GM23338 (cell line): Measurements from ENCODE around the gene LRMDA. TPM values are rescaled to one million over a fixed set of nuclear protein-coding genes. Genes with fewer than 3 reads are reported as not detected.

ENCODE experiments used
- ATAC-seq: fragments of 200-7000 bp; cut with Tn5 transposase; 3 replicates; pipeline ENCODE4 v1.9.1; 2020
- DNase-seq: peaks from one replicate; pipeline ENCODE4 v3.0.0-alpha.2; 2015; ENCODE audit warnings: low spot score
- H2AFZ ChIP-seq: fragments of 200-600 bp; sonication (generic); 2 replicates; pipeline ENCODE4 v1.8.0; 2016; ENCODE audit warnings: antibody characterized with exemption, mild to moderate bottlenecking, moderate library complexity
- H3F3A ChIP-seq: fragments of 200-600 bp; sonication (generic); replicated peaks from 2 replicates; pipeline ENCODE4 v1.8.0; 2017; ENCODE audit warnings: antibody characterized with exemption, mixed run types, low read depth
- H3K27ac ChIP-seq: fragments of 200-600 bp; sonication (generic); 2 replicates; pipeline ENCODE4 v1.6.1; 2016; ENCODE audit warnings: low read depth
- H3K27me3 ChIP-seq: fragments of 200-600 bp; sonication (generic); 2 replicates; pipeline ENCODE4 v1.8.0; 2016; ENCODE audit warnings: mild to moderate bottlenecking, mixed run types, moderate library complexity; ENCODE audit not compliant: insufficient read depth
- H3K36me3 ChIP-seq: fragments of 200-600 bp; sonication (generic); 2 replicates; pipeline ENCODE4 v1.8.0; 2016; ENCODE audit warnings: mild to moderate bottlenecking; ENCODE audit not compliant: insufficient read depth
- H3K4me1 ChIP-seq: fragments of 200-600 bp; sonication (generic); 2 replicates; pipeline ENCODE4 v1.8.0; 2016; ENCODE audit warnings: mild to moderate bottlenecking, moderate library complexity; ENCODE audit not compliant: insufficient read depth
- H3K4me2 ChIP-seq: fragments of 200-600 bp; sonication (generic); 2 replicates; pipeline ENCODE4 v1.7.1; 2017; ENCODE audit warnings: mixed run types
- H3K4me3 ChIP-seq: fragments of 200-600 bp; sonication (generic); 2 replicates; pipeline ENCODE4 v1.6.1; 2016; ENCODE audit warnings: mixed run types
- H3K79me2 ChIP-seq: fragments of 200-600 bp; sonication (generic); replicated peaks from 2 replicates; pipeline ENCODE4 v1.8.0; 2017; ENCODE audit warnings: mild to moderate bottlenecking; ENCODE audit not compliant: insufficient read depth
- H3K9me2 ChIP-seq: fragments of 200-600 bp; sonication (generic); 2 replicates; pipeline ENCODE4 v1.8.0; 2017; ENCODE audit not compliant: insufficient read depth
- H4K20me1 ChIP-seq: fragments of 200-600 bp; sonication (generic); replicated peaks from 2 replicates; pipeline ENCODE4 v1.8.0; 2017; ENCODE audit warnings: mild to moderate bottlenecking; ENCODE audit not compliant: insufficient read depth
- H3K27ac Mint-ChIP-seq: 2 replicates; pipeline ENCODE4 v1.8.0; 2020; ENCODE audit warnings: inconsistent platforms, mild to moderate bottlenecking, moderate library complexity, mixed read lengths
- H3K27me3 Mint-ChIP-seq: 3 replicates; pipeline ENCODE4 v1.8.0; 2022; ENCODE audit warnings: low read depth, mild to moderate bottlenecking, moderate library complexity, mixed read lengths, inconsistent platforms; ENCODE audit not compliant: insufficient read depth, poor library complexity
- H3K36me3 Mint-ChIP-seq: 3 replicates; pipeline ENCODE4 v1.8.0; 2021; ENCODE audit warnings: low read depth, mild to moderate bottlenecking, inconsistent platforms, moderate library complexity, mixed read lengths
- H3K4me1 Mint-ChIP-seq: 3 replicates; pipeline ENCODE4 v1.8.0; 2020; ENCODE audit warnings: mild to moderate bottlenecking, inconsistent platforms, mixed read lengths
- H3K4me3 Mint-ChIP-seq: 3 replicates; pipeline ENCODE4 v1.8.0; 2021; ENCODE audit warnings: moderate library complexity, mild to moderate bottlenecking, inconsistent platforms, mixed read lengths
- H3K9me3 Mint-ChIP-seq: 3 replicates; pipeline ENCODE4 v1.8.0; 2020; ENCODE audit warnings: moderate library complexity, mild to moderate bottlenecking, inconsistent platforms, mixed read lengths
- CREB1 ChIP-seq: fragments of 250-450 bp; sonication (Bioruptor Pico); IDR thresholded peaks from 2 replicates; pipeline ENCODE4 v1.5.0; 2020; ENCODE audit warnings: low read depth, mild to moderate bottlenecking, moderate library complexity
- EZH2 ChIP-seq: fragments of 200-600 bp; sonication (generic); IDR thresholded peaks from one replicate; pipeline ENCODE4 v1.8.0; 2017; ENCODE audit warnings: antibody characterized with exemption, mild to moderate bottlenecking, low read depth; ENCODE audit not compliant: unreplicated experiment
- EZH2phosphoT487 ChIP-seq: fragments of 200-600 bp; sonication (generic); IDR thresholded peaks from one replicate; pipeline ENCODE4 v1.8.1; 2018; ENCODE audit warnings: antibody characterized with exemption; ENCODE audit not compliant: unreplicated experiment
- JUNB ChIP-seq: IDR thresholded peaks from one replicate; pipeline ENCODE4 v1.6.1; 2016; ENCODE audit warnings: antibody characterized with exemption; ENCODE audit not compliant: unreplicated experiment
- NANOG ChIP-seq: IDR thresholded peaks from 2 replicates; pipeline ENCODE4 v1.6.1; 2016; ENCODE audit warnings: antibody characterized with exemption, borderline replicate concordance
- POLR2AphosphoS5 ChIP-seq: IDR thresholded peaks from 2 replicates; pipeline ENCODE4 v1.6.1; 2016; ENCODE audit warnings: antibody characterized with exemption, low read depth
- REST ChIP-seq: IDR thresholded peaks from one replicate; pipeline ENCODE4 v1.6.1; 2018; ENCODE audit warnings: antibody characterized with exemption; ENCODE audit not compliant: unreplicated experiment
- STAT1 ChIP-seq: IDR thresholded peaks from one replicate; pipeline ENCODE4 v1.6.1; 2016; ENCODE audit warnings: antibody characterized with exemption; ENCODE audit not compliant: unreplicated experiment
- ZNF114 ChIP-seq: fragments of 250-450 bp; sonication (Bioruptor Pico); IDR thresholded peaks from 2 replicates; pipeline ENCODE4 v1.5.0; 2020; ENCODE audit warnings: mild to moderate bottlenecking, moderate library complexity
- ZNF331 ChIP-seq: fragments of 250-450 bp; sonication (Bioruptor Pico); IDR thresholded peaks from 2 replicates; pipeline ENCODE4 v1.5.0; 2020; ENCODE audit warnings: low read depth, mild to moderate bottlenecking, moderate library complexity
- polyA plus RNA-seq: library from polyadenylated mRNA; unstranded; fragments of >200 nt; fragmentation: Nextera tagmentation; extraction: Ambion mirVana; gene quantifications from 2 replicates; pipeline ENCODE4 v1.2.1, GENCODE V29; 2016
- total RNA-seq: library from RNA; depleted of rRNA; stranded (reverse); fragments of >200 nt; shearing (Covaris generic); gene quantifications from 2 replicates; pipeline ENCODE4 v1.2.3, GENCODE V29; 2014
- TF ChIP-seq, protein P1 (sequence below), 2 experiments: fragments of 200-600 bp in 1 of 2; sonication (generic) in 1 of 2; conservative IDR thresholded peaks; 2 replicates each; pipeline versions ENCODE4 v1.5.1 to v1.6.1; 2016 to 2017; ENCODE audit warnings: antibody characterized with exemption in 2 of 2, low read depth in 2 of 2, mild to moderate bottlenecking in 2 of 2, moderate library complexity in 1 of 2
- TF ChIP-seq, protein P2 (sequence below): fragments of 250-450 bp; sonication (Bioruptor Pico); IDR thresholded peaks from 2 replicates; pipeline ENCODE4 v1.5.0; 2020; ENCODE audit warnings: mild to moderate bottlenecking, moderate library complexity
- TF ChIP-seq, protein P3 (sequence below): IDR thresholded peaks from 2 replicates; pipeline ENCODE4 v1.6.1; 2016; ENCODE audit warnings: antibody characterized with exemption

LRMDA gene
- total and polyA plus RNA-seq, 2 experiments from 2014 or later, result 0.90 to 1.8 TPM

GRCh38 chr10:75390178-75390577 is 41.2 kb upstream of the LRMDA start:
- Mint-ChIP-seq H3K36me3 (peaks cover 2% of the 10 kb centered on the region; the same call in 2 of the 3 replicates), H3K4me1 (peaks cover 6% of the 10 kb centered on the region), H3K4me3 (no peak overlapping the region), H3K9me3 (peaks cover 11% of the 10 kb centered on the region), H3K27ac (no peak overlapping the region), H3K27me3 (peaks cover 30% of the 10 kb centered on the region)
- Histone ChIP-seq H3K27me3 (peaks cover 43% of the 10 kb centered on the region), H2AFZ (no peak overlapping the region), H3K4me3 (no peak overlapping the region), H3F3A (no peaks in the 10 kb centered on the region), H3K4me2 (no peak overlapping the region), H3K79me2 (no peaks in the 10 kb centered on the region), H3K9me2 (no peaks in the 10 kb centered on the region; the same call in 1 of the 2 replicates), H3K4me1 (no peaks in the 10 kb centered on the region; the same call in 1 of the 2 replicates), H3K27ac (no peak overlapping the region), H3K36me3 (no peaks in the 10 kb centered on the region), H4K20me1 (no peaks in the 10 kb centered on the region)
- DNase-seq (no peak), ATAC-seq (no peak)
- TF ChIP-seq POLR2AphosphoS5 (no peak), CREB1 (CRISPR knock-in tag) (no peak), EZH2 (no peak), EZH2phosphoT487 (no peak), NANOG (no peak), STAT1 (no peak), ZNF114 (CRISPR knock-in tag) (no peak), ZNF331 (CRISPR knock-in tag) (no peak), JUNB (no peak), REST (no peak)
- TF ChIP-seq, protein P1, sequence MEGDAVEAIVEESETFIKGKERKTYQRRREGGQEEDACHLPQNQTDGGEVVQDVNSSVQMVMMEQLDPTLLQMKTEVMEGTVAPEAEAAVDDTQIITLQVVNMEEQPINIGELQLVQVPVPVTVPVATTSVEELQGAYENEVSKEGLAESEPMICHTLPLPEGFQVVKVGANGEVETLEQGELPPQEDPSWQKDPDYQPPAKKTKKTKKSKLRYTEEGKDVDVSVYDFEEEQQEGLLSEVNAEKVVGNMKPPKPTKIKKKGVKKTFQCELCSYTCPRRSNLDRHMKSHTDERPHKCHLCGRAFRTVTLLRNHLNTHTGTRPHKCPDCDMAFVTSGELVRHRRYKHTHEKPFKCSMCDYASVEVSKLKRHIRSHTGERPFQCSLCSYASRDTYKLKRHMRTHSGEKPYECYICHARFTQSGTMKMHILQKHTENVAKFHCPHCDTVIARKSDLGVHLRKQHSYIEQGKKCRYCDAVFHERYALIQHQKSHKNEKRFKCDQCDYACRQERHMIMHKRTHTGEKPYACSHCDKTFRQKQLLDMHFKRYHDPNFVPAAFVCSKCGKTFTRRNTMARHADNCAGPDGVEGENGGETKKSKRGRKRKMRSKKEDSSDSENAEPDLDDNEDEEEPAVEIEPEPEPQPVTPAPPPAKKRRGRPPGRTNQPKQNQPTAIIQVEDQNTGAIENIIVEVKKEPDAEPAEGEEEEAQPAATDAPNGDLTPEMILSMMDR (conservative IDR thresholded peaks at IDR 0.05; ENCODE audit: low read depth in 2 of 2), result no peak
- TF ChIP-seq, protein P2, sequence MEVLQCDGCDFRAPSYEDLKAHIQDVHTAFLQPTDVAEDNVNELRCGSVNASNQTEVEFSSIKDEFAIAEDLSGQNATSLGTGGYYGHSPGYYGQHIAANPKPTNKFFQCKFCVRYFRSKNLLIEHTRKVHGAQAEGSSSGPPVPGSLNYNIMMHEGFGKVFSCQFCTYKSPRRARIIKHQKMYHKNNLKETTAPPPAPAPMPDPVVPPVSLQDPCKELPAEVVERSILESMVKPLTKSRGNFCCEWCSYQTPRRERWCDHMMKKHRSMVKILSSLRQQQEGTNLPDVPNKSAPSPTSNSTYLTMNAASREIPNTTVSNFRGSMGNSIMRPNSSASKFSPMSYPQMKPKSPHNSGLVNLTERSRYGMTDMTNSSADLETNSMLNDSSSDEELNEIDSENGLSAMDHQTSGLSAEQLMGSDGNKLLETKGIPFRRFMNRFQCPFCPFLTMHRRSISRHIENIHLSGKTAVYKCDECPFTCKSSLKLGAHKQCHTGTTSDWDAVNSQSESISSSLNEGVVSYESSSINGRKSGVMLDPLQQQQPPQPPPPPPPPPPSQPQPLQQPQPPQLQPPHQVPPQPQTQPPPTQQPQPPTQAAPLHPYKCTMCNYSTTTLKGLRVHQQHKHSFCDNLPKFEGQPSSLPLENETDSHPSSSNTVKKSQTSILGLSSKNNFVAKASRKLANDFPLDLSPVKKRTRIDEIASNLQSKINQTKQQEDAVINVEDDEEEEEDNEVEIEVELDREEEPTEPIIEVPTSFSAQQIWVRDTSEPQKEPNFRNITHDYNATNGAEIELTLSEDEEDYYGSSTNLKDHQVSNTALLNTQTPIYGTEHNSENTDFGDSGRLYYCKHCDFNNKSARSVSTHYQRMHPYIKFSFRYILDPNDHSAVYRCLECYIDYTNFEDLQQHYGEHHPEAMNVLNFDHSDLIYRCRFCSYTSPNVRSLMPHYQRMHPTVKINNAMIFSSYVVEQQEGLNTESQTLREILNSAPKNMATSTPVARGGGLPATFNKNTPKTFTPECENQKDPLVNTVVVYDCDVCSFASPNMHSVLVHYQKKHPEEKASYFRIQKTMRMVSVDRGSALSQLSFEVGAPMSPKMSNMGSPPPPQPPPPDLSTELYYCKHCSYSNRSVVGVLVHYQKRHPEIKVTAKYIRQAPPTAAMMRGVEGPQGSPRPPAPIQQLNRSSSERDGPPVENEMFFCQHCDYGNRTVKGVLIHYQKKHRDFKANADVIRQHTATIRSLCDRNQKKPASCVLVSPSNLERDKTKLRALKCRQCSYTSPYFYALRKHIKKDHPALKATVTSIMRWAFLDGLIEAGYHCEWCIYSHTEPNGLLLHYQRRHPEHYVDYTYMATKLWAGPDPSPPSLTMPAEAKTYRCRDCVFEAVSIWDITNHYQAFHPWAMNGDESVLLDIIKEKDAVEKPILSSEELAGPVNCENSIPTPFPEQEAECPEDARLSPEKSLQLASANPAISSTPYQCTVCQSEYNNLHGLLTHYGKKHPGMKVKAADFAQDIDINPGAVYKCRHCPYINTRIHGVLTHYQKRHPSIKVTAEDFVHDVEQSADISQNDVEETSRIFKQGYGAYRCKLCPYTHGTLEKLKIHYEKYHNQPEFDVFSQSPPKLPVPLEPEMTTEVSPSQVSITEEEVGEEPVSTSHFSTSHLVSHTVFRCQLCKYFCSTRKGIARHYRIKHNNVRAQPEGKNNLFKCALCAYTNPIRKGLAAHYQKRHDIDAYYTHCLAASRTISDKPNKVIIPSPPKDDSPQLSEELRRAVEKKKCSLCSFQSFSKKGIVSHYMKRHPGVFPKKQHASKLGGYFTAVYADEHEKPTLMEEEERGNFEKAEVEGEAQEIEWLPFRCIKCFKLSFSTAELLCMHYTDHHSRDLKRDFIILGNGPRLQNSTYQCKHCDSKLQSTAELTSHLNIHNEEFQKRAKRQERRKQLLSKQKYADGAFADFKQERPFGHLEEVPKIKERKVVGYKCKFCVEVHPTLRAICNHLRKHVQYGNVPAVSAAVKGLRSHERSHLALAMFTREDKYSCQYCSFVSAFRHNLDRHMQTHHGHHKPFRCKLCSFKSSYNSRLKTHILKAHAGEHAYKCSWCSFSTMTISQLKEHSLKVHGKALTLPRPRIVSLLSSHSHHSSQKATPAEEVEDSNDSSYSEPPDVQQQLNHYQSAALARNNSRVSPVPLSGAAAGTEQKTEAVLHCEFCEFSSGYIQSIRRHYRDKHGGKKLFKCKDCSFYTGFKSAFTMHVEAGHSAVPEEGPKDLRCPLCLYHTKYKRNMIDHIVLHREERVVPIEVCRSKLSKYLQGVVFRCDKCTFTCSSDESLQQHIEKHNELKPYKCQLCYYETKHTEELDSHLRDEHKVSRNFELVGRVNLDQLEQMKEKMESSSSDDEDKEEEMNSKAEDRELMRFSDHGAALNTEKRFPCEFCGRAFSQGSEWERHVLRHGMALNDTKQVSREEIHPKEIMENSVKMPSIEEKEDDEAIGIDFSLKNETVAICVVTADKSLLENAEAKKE (CRISPR knock-in tag), result no peak
- TF ChIP-seq, protein P3, sequence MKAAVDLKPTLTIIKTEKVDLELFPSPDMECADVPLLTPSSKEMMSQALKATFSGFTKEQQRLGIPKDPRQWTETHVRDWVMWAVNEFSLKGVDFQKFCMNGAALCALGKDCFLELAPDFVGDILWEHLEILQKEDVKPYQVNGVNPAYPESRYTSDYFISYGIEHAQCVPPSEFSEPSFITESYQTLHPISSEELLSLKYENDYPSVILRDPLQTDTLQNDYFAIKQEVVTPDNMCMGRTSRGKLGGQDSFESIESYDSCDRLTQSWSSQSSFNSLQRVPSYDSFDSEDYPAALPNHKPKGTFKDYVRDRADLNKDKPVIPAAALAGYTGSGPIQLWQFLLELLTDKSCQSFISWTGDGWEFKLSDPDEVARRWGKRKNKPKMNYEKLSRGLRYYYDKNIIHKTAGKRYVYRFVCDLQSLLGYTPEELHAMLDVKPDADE, result no peak
